GM18502 (cell line): Measurements from ENCODE around the gene C1orf35.
A peak's percentile ranks its signal among the peaks of the same experiment; 100 is the strongest.
"Not testable (repeated sequence)": the region's sequence is repeated elsewhere in the genome, so short reads cannot be mapped to it uniquely, and the experiment has no call there.

Experiments
- ATAC-seq: cut with Tn5 transposase; IDR thresholded peaks from one replicate; pipeline ENCODE4 v1.9.1; 2021; ENCODE audit warnings: mild to moderate bottlenecking; ENCODE audit not compliant: unreplicated experiment, poor library complexity

Gene C1orf35

GRCh38 chr1:228111315-228111714 is 8.2 kb upstream of the C1orf35 start:
- not testable (repeated sequence) for ATAC-seq

- ATAC-seq = no peak
These were observed 7.4 kb upstream of the C1orf35 start for GRCh38 chr1:228110556-228110955.

DNA sequence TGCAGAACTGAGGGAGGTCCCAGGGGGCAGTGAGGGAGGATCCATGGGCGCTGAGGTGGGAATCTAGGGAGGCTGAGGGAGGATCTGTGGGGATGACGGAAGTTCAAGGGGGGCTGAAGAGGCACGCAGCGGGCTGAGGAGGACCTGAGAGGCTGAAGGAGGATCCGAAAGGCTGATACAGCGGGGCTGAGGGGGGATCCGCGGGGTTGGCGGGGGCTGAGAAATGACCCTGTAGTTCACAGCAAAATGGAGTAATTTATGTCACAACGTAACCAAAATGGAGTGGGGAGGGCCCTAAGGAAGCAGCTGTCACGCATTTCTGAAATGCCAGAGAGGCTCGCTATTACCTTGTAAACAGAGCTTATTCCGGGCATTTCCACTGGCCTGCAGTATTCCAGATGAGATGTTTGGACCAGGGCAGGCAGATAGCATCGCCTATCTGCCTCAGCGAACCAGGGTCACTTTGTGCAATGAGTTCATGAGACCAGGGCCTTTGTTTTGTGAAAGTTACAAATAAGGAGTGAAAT is 6.9 kb upstream of the C1orf35 start:
- no peak for ATAC-seq

DNA sequence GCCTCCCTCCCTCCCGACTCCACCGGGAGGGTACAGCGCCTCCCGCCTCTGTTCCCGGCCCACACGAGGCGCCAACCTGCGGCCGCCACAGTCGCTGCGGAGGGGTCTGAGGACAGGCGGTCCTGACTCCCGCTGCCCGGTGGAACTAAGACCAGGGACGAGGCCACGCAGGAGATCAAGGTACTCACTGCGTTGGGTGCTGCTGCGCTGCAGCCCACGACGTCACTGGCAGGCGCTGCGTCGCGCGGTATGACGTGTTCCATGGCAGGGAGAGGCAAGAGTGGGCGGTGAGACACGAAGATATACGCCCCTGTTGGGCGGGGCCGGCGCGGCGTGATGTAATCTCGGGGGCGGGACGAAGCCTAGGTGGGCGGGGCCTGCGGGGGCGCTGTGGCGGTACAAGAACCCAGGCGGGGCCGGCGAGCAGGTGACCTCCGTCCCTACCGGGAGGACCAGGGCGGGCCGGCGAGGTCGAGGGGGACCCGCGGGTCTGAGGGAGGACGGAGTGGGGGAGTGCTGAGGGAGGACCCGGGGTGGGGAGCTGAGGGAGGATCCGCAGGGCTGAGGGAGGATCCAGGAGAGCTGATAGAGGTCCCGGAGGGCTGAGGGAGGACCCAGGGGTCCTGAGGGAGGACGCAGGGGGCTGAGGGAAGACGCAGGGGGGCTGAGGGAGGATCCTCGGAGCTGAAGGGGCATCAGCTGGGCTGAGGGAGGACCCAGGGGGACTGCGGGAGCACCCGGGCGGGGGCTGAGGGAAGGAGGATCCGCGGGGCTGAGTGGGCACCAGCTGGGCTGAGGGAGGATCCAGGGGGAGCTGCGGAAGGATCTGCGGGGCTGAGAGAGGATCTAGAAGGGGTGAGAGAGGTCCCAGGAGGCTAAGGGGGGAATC is 6.2 kb upstream of the C1orf35 start, which contains the start of gene MRPL55:
MRPL55 (minus strand) TSS at position 227 of the 889 bp plus-strand sequence. CDS start 1,039 bp downstream, outside the sequence.
- peak; percentile 90 for ATAC-seq

DNA sequence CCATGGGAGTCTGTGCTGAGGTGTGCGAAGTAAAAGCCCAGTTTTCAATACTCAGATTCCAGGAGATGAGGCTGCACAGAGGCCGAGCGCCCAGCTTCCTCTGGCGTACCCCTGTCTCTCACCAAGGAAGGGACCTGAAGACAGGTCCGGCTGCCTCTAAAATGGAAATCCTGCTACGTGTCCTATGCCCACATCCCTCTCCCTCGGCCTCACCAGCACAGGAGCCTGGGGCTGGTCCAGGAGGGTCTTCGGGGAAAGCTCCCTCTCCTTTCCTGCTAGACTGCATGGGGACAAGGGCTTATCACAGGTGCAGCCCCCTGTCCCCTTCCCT is 5.6 kb upstream of the C1orf35 start:
- ATAC-seq = no peak

DNA sequence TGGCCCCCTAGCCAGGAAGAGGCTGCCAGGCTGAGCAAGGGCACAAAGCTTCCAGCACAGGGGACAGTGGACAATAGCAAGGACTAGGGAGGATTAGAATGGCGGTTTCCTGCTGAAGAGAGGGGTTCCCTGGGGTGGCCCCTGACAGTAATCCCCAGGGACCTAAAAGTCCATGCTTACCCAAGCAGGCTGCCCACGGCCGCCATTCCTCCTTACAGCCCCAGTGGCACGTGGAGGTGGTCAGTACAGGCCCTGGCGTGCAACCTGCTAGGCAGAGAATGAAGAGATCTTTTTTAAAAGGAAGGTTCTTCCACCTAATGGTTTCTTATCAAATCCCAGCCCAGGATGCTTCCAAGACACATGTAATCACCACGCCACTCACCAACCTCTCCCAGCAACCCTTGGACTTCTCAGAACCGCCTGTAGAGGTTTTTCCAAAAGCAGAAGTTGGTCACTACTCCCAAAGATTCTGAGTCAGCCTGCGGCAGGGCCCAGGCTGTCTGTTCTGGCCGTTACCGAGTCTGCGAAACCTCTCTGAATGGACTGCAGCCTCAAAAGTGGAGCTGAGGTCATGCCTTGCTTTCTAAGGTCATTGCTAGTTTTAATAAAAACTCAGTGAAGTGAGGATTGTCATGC is 5.0 kb upstream of the C1orf35 start:
- ATAC-seq = no peak

- no peak for ATAC-seq
These were observed 4.5 kb upstream of the C1orf35 start for GRCh38 chr1:228107636-228108035.

DNA sequence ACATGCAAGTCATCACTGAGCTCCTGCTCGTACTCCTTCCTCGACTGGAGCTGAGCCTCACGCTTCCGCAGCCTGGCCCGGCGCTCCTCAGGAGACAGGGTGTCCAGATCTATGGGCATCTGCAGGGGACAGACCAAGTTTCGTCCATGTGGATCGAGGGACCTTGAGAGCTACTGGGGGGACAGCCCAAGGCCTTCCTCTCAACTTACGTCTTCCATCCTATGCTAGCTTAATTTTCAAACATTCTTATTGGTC is 3.6 kb upstream of the C1orf35 start:
- ATAC-seq = no peak

DNA sequence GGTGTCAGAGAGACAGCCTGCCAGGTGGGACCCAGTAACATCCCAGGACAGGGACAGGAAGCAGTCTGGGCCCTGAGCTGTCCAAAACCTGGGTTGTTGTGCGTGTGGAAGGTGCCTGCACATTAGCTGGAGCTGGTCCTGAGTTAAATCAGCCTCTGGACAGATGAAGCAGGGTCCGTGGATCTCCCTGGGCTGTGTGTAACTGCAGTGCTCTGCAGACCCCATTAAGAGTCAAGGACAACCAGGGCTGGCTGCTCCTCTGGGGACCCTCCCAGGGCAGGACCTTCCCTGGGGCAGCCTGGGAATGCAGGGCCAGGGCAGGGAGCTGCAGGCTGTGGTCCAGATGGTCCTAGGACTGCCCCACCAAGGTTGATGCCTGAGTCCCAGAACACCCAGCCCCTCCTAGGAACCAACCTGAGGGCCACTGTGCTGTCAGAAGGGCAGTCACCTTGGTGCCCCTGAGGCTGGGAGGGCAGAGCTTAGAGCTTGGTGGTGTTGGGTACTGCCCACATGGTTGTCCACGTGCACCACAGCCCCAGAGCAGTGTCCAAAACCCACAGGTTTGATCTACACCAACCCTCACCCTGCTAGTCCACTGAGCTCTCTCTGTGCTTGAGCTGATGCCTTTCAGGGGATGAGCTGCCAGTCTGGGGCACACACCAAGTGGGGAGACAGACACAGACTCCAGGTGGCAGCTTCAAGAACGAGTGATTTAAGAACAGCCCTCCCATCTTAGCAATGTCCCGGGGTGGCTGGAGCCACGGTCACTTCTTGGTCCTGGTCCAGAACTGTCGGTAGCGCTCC is 3.1 kb upstream of the C1orf35 start:
- ATAC-seq = no peak

DNA sequence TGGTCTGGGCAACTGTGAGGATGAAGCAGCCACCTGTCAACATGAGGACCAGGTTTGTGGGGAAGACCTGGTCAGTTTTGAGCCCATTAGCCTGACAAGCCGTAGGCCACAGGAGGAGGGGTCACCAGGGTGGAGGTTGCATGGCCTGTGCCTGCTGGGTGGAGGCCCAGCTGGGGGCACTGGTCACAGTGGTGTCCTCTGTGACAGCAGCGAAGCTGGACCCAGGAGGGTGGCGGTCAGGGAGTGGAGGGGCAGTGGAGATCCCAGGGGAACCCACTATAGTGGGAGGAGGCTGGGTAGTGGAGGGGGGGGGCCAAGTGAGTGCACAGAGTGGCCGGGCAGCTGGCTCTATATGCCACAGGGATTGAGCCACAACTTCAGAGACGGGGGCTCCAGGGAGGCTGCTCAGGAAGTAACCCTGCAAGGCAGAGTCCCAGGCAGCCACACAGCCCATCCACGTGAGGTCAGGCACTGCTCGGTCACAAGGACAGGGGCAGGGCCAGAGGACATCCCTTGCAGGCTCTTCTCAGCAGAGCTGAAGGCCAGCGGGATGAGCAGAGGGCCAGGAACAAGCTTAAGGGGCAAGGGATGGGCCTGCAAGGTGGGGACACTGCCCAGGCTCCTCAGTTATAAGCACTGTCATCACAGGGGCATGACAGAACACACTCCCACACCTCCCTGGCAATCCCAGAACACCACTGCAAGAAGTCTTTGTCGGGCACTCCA is 2.3 kb upstream of the C1orf35 start:
- ATAC-seq = no peak

- ATAC-seq = no peak
These were observed 1.6 kb upstream of the C1orf35 start for GRCh38 chr1:228104526-228105269.

DNA sequence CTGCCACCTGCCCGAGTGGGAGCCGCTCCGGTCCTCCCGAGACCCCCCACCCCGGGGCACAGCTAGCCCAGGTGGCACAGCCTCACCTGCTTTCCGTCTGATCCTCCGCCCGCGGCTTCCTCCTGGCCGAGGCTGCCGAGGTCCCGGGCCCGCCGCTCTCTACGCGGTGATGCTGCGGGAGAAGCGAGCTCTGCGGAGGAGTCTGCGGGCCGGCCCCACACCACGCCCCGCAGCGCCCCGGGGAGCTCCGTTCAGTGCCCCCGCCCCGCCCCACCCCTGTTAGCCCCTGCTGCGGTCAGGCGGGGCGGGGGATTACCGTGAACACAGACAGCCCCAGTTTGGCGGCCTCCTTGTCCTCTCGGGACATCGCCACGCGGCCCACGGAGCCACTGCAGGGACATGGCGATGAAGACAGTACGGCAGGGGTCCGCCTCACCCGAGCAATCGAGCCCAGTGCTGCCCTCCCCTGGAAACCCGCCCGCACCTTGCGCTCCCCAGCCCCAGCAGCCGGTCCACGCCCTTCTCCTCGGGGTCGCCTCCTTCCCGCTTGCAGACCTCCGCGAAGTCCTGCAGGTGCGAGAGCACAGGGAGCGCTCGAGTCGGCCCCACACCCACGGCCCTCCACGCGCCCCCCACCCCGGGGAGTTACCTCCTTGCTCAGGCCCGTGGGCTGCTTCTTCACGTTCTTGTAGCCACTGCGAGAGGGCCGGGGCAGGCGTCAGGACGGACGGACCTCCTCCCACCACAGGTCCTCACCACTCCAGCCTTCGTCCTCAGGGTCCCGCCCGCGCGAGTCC is 933 bp downstream of the C1orf35 start:
- ATAC-seq = peak; percentile 30

GRCh38 chr1:228101614-228101993 is 1.5 kb downstream of the C1orf35 start:
- no peak for ATAC-seq

- ATAC-seq = no peak
These were observed 2.1 kb downstream of the C1orf35 start for GRCh38 chr1:228100822-228101613.

GRCh38 chr1:228099331-228099732 is 3.8 kb downstream of the C1orf35 start:
- no peak for ATAC-seq

DNA sequence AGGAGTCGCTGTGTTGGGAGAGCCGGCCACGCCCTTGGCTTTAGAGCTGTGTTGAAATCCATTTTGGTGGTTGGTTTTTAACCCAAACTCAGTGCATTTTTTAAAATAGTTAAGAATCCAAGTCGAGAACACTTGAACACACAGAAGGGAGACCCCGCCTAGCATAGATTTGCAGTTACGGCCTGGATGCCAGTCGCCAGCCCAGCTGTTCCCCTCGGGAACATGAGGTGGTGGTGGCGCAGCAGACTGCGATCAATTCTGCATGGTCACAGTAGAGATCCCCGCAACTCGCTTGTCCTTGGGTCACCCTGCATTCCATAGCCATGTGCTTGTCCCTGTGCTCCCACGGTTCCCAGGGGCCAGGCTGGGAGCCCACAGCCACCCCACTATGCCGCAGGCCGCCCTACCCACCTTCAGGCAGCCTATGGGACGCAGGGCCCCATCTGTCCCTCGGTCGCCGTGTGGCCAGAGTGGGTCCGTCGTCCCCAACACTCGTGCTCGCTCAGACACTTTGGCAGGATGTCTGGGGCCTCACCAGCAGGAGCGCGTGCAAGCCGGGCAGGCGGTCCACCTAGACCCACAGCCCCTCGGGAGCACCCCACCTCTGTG is 4.7 kb downstream of the C1orf35 start:
- no peak for ATAC-seq

DNA sequence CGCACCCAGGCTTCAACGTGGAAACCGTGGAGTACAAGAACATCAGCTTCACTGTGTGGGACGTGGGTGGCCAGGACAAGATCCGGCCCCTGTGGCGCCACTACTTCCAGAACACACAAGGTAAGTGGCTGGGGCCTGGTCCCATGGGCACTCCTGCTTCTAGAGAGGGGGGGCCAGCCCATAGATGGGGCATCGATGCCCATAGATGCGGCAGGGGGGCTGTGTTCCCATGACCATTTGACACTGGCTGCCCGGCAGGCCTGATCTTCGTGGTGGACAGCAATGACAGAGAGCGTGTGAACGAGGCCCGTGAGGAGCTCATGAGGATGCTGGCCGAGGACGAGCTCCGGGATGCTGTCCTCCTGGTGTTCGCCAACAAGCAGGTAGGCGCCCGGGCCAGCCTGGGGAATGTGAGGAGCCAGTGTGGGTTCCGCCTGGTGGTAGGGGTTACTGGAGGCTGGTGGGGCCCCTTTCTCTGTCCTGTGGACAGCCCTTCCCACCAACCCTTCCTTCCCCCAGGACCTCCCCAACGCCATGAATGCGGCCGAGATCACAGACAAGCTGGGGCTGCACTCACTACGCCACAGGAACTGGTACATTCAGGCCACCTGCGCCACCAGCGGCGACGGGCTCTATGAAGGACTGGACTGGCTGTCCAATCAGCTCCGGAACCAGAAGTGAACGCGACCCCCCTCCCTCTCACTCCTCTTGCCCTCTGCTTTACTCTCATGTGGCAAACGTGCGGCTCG is 5.6 kb downstream of the C1orf35 start:
- no peak for ATAC-seq
